Thyroid gland (tissue), 4 donors: Measurements from ENCODE around the gene CAMK1G. TPM values are rescaled to one million over a fixed set of nuclear protein-coding genes. Genes with fewer than 3 reads are reported as not detected.
A peak's percentile ranks its signal among the peaks of the same experiment; 100 is the strongest.

Source experiments
- DNase-seq, 2 donors: peaks; one replicate each; pipeline ENCODE4 v3.0.0-alpha.2; 2019
- H3K27ac ChIP-seq, 3 donors: fragments of 200-600 bp; sonication (generic); 1 replicate in 2 of 3; 2 replicates in 1 of 3; pipeline ENCODE4 v1.5.1; 2016 to 2019; ENCODE audit warnings: mild to moderate bottlenecking in 1 of 3, moderate library complexity in 1 of 3
- H3K27me3 ChIP-seq: fragments of 200-600 bp; sonication (generic); one replicate; pipeline ENCODE4 v1.5.1; 2019
- H3K36me3 ChIP-seq, 2 donors: fragments of 200-600 bp; sonication (generic); one replicate each; pipeline ENCODE4 v1.5.1; 2016 to 2019
- H3K4me1 ChIP-seq, 2 donors: fragments of 200-600 bp; sonication (generic); one replicate each; pipeline ENCODE4 v1.5.1; 2017 to 2019
- H3K4me3 ChIP-seq, 3 donors: fragments of 200-600 bp; sonication (generic); replicated peaks in 1 of 3; 1 replicate in 2 of 3; 2 replicates in 1 of 3; pipeline ENCODE4 v1.5.1; 2016; ENCODE audit warnings: mild to moderate bottlenecking in 1 of 3
- H3K9me3 ChIP-seq: fragments of 200-600 bp; sonication (generic); one replicate; pipeline ENCODE4 v1.5.1; 2017
- POLR2A ChIP-seq, 2 donors: fragments of 450-650 bp; IDR thresholded peaks; one replicate each; pipeline ENCODE4 v1.6.1; 2017; ENCODE audit warnings: antibody characterized with exemption in 2 of 2, mild to moderate bottlenecking in 2 of 2, moderate library complexity in 1 of 2
- WGBS, 2 donors: methylation state at CpG; one replicate each; pipeline ENCODE4 v1.1.5; 2017; 5-methylcytosine and 5-hydroxymethylcytosine counted together
- intact Hi-C: fragments of 100-400 bp; cut with DNase I; formaldehyde crosslinking; loops from one replicate; pipeline ENCODE4 v1.15.1; 2023
- total RNA-seq, 4 donors: library from RNA; depleted of rRNA; stranded (reverse); fragments of >200 nt; gene quantifications; one replicate each; pipeline ENCODE4 v1.2.3, GENCODE V29; 2016
- TF ChIP-seq, protein P1 (sequence below), 6 experiments: fragments of 200-600 bp in 3 of 6; fragments of 450-650 bp in 3 of 6; sonication (generic) in 3 of 6; IDR thresholded peaks; one replicate each; pipeline ENCODE4 v1.5.1; 2016 to 2019; ENCODE audit warnings: antibody characterized with exemption in 6 of 6, mild to moderate bottlenecking in 2 of 6, inconsistent platforms in 1 of 6, moderate library complexity in 1 of 6

CAMK1G gene
- total RNA-seq, 4 donors from 2014 or later: not detected

GRCh38 chr1:209564849-209565248 lies 18.7 kb upstream of the CAMK1G start:
- no peaks in the 10 kb centered on the region for H3K27me3 ChIP-seq
- no peak for DNase-seq
- intact Hi-C loops: no loop called here
- H3K4me1 ChIP-seq: no peaks in the 10 kb centered on the region
- H3K9me3 ChIP-seq: no peaks in the 10 kb centered on the region
- no peak overlapping the region for H3K4me3 ChIP-seq
- H3K27ac ChIP-seq: no peak overlapping the region
- TF ChIP-seq, protein P1, sequence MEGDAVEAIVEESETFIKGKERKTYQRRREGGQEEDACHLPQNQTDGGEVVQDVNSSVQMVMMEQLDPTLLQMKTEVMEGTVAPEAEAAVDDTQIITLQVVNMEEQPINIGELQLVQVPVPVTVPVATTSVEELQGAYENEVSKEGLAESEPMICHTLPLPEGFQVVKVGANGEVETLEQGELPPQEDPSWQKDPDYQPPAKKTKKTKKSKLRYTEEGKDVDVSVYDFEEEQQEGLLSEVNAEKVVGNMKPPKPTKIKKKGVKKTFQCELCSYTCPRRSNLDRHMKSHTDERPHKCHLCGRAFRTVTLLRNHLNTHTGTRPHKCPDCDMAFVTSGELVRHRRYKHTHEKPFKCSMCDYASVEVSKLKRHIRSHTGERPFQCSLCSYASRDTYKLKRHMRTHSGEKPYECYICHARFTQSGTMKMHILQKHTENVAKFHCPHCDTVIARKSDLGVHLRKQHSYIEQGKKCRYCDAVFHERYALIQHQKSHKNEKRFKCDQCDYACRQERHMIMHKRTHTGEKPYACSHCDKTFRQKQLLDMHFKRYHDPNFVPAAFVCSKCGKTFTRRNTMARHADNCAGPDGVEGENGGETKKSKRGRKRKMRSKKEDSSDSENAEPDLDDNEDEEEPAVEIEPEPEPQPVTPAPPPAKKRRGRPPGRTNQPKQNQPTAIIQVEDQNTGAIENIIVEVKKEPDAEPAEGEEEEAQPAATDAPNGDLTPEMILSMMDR (IDR thresholded peaks at IDR 0.05): no peak
- no peak for TF ChIP-seq POLR2A (IDR thresholded peaks at IDR 0.05)
- WGBS, 2 donors: 48 to 56% methylated on average over 2 to 3 of the region's 4 CpGs
- no peaks in the 10 kb centered on the region for H3K36me3 ChIP-seq

DNA sequence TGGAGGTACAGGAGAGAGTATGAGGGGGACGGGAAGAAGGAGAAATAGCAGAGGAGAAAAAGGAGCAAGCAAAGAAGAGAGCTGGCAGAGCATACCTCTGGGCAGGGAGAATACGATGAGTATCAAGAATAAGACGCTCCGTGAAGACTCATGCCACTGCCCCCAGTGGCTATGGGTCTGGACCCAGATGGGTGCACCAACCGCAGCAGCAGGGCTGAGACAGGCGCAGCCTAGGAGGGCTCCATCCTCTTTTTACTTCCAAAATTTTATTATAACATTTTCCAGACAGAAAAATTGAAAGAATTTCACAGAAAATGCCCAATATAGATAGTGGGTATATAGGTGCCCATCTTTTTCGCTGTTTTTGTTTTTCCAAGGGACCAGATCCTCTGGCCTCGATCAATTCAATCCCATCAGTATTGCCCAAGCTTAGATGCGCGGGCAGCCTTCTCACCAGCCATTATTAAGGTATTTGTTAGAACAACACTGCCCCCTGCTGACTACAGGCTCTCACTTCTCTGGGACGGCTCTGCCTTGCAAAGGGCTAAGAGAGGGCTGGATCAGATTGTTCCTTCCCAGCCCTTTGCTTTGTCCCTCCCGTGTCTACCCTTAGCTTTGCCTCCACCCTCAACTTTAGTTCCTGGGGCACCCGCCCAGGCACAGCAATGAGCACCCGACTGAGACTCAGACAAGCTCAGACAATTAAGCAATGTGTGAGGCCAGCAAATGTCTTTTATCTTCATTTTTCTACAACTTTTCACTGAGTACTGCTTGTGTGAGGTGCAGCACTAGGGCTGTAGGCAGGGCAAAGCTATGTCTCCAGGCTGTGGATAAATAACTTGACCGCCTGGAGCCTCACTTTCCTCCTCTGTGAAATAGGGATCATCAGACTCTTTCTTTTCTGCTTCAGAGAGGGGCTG lies 17.5 kb upstream of the CAMK1G start:
- 37 to 39% methylated on average over 15 of the region's 15 CpGs for WGBS, 2 donors
- H3K36me3 ChIP-seq: no peaks in the 10 kb centered on the region
- no peak for TF ChIP-seq POLR2A (IDR thresholded peaks at IDR 0.05)
- TF ChIP-seq, protein P1 (IDR thresholded peaks at IDR 0.05): peak in 5 of 6 experiments; percentile 39 to 78 (median 65)
- intact Hi-C loops: no loop called here
- H3K9me3 ChIP-seq: no peaks in the 10 kb centered on the region
- H3K4me3 ChIP-seq: no peak overlapping the region
- H3K27me3 ChIP-seq: no peaks in the 10 kb centered on the region
- DNase-seq: peak; percentile 80 to 84
- no peaks in the 10 kb centered on the region for H3K4me1 ChIP-seq
- H3K27ac ChIP-seq: no peak overlapping the region

- Histone ChIP-seq H3K27me3 (no peaks in the 10 kb centered on the region), H3K9me3 (no peaks in the 10 kb centered on the region), H3K27ac (no peak overlapping the region), H3K36me3 (no peaks in the 10 kb centered on the region), H3K4me3 (no peak overlapping the region), H3K4me1 (no peaks in the 10 kb centered on the region)
- WGBS, 2 donors: 45 to 63% methylated on average over 1 of the region's 1 CpG
- DNase-seq: no peak
- TF ChIP-seq, protein P1 (IDR thresholded peaks at IDR 0.05): no peak
- TF ChIP-seq POLR2A (IDR thresholded peaks at IDR 0.05): no peak
- intact Hi-C loops: no loop called here
Measured at GRCh38 chr1:209567698-209568175, 15.8 kb upstream of the CAMK1G start.

GRCh38 chr1:209569455-209570207 lies 13.9 kb upstream of the CAMK1G start:
- H3K36me3 ChIP-seq: no peaks in the 10 kb centered on the region
- TF ChIP-seq, protein P1 (IDR thresholded peaks at IDR 0.05): peak; percentile 47 to 89 (median 65)
- TF ChIP-seq POLR2A (IDR thresholded peaks at IDR 0.05): no peak
- WGBS, 2 donors: 7% methylated on average over 9 of the region's 9 CpGs
- H3K4me1 ChIP-seq: no peaks in the 10 kb centered on the region
- H3K27me3 ChIP-seq: no peaks in the 10 kb centered on the region
- no peaks in the 10 kb centered on the region for H3K9me3 ChIP-seq
- intact Hi-C loops: no loop called here
- DNase-seq: peak; percentile 87 to 89
- no peak overlapping the region for H3K4me3 ChIP-seq
- H3K27ac ChIP-seq: no peak overlapping the region
